Sigmoid colon (tissue), 4 donors: ENCODE measurements around the gene SLC25A17.

ENCODE experiments used
- CTCF ChIP-seq, 4 experiments: fragments of 450-650 bp in 3 of 4; fragments of 200-600 bp in 1 of 4; IDR thresholded peaks; one replicate each; pipeline ENCODE4 v1.5.1; 2016 to 2019; ENCODE audit warnings: antibody characterized with exemption in 4 of 4, mild to moderate bottlenecking in 3 of 4, moderate library complexity in 2 of 4
- EP300 ChIP-seq, 4 donors: sonication (generic); formaldehyde crosslinking; IDR thresholded peaks; one replicate each; pipeline ENCODE4 v1.6.1; 2017; ENCODE audit warnings: antibody characterized with exemption in 4 of 4
- POLR2A ChIP-seq, 2 donors: fragments of 450-650 bp; IDR thresholded peaks; one replicate each; pipeline ENCODE4 v1.6.1; 2016; ENCODE audit warnings: antibody characterized with exemption in 2 of 2, mild to moderate bottlenecking in 2 of 2, moderate library complexity in 2 of 2
- POLR2AphosphoS5 ChIP-seq, 4 donors: sonication (generic); formaldehyde crosslinking; IDR thresholded peaks; one replicate each; pipeline ENCODE4 v1.6.1; 2017; ENCODE audit warnings: antibody characterized with exemption in 4 of 4

DNA sequence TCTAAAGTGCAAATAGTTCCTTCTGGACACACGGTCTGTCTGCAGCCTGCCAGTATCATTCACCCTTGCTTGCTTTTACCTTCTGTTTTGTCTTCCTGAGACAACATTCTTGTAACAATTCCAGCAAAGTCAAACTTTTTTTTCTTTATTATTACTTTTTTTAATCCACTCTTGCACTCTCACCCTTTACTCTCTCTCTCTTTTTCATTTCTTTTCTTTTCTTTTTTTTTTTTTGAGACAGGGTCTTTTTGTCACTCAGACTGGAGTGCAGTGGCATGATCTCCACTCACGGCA is 86.2 kb downstream of the SLC25A17 start:
- TF ChIP-seq POLR2AphosphoS5 (IDR thresholded peaks at IDR 0.05) (no peak), CTCF (IDR thresholded peaks at IDR 0.05) (no peak), POLR2A (IDR thresholded peaks at IDR 0.05) (no peak), EP300 (IDR thresholded peaks at IDR 0.05) (no peak)
